Activated CD4-positive, alpha-beta T cell treated with anti-CD3 and anti-CD28 coated beads, Interleukin-2, amount 10 ng/mL, durations not matched to agents 7 days and 5 days (primary cell): ENCODE data around the gene GPSM1. TPM values are rescaled to one million over a fixed set of nuclear protein-coding genes. Genes with fewer than 3 reads are reported as not detected.

ENCODE experiments used
- CTCF ChIA-PET: fragments of 350-600 bp; sonication (Branson Sonifier 250); formaldehyde crosslinking; loops from one replicate; lab custom pipeline; 2021; ENCODE audit warnings: antibody characterized with exemption; lab: Charles Lee
- POLR2A ChIA-PET: fragments of 350-600 bp; sonication (Branson Sonifier 250); formaldehyde crosslinking; loops from one replicate; lab custom pipeline; 2021; ENCODE audit warnings: antibody characterized with exemption; lab: Charles Lee
- DNase-seq: peaks from one replicate; pipeline ENCODE4 v3.0.0-alpha.2; 2020
- H3K27ac Mint-ChIP-seq: one replicate; pipeline ENCODE4 v1.8.0; 2021; ENCODE audit warnings: mild to moderate bottlenecking, moderate library complexity, mixed read lengths
- H3K27me3 Mint-ChIP-seq: one replicate; pipeline ENCODE4 v1.8.0; 2021; ENCODE audit warnings: mixed read lengths
- H3K36me3 Mint-ChIP-seq: one replicate; pipeline ENCODE4 v1.8.0; 2021; ENCODE audit warnings: low read depth, mixed read lengths
- H3K4me1 Mint-ChIP-seq: one replicate; pipeline ENCODE4 v1.8.0; 2021; ENCODE audit warnings: mixed read lengths
- H3K4me3 Mint-ChIP-seq: one replicate; pipeline ENCODE4 v1.8.0; 2021; ENCODE audit warnings: mild to moderate bottlenecking, moderate library complexity, mixed read lengths
- H3K9me3 Mint-ChIP-seq: one replicate; pipeline ENCODE4 v1.8.0; 2021; ENCODE audit warnings: mixed read lengths
- total RNA-seq, 2 experiments: library from RNA; stranded (reverse); gene quantifications; one replicate each; pipeline ENCODE4 v1.2.3, GENCODE V29; 2021

Gene GPSM1
- total RNA-seq, 2 experiments from 2014 or later, result 2.7 to 2.9 TPM

- peak overlapping the region; percentile 84 for H3K4me3 Mint-ChIP-seq
- peaks cover 4% of the 10 kb centered on the region for H3K4me1 Mint-ChIP-seq
- H3K9me3 Mint-ChIP-seq, result no peaks in the 10 kb centered on the region
- ChIA-PET POLR2A (interaction anchor here (0.7 kb wide), 1 partner anchor 402 kb away, joined by 3 read pairs; the partner anchor contains the start of gene LCN15), CTCF (interaction anchor here (0.6 to 5.2 kb wide), 13 partner anchors 9 to 401 kb away, joined by 3 to 106 read pairs (median 4); partner anchors contain the start of gene UBAC1)
- H3K36me3 Mint-ChIP-seq, result no peaks in the 10 kb centered on the region
- H3K27me3 Mint-ChIP-seq, result no peaks in the 10 kb centered on the region
- H3K27ac Mint-ChIP-seq, result peak overlapping the region; percentile 92
- no peak for DNase-seq
Observed at GRCh38 chr9:136362450-136362784, 35.1 kb downstream of the GPSM1 start.

DNA sequence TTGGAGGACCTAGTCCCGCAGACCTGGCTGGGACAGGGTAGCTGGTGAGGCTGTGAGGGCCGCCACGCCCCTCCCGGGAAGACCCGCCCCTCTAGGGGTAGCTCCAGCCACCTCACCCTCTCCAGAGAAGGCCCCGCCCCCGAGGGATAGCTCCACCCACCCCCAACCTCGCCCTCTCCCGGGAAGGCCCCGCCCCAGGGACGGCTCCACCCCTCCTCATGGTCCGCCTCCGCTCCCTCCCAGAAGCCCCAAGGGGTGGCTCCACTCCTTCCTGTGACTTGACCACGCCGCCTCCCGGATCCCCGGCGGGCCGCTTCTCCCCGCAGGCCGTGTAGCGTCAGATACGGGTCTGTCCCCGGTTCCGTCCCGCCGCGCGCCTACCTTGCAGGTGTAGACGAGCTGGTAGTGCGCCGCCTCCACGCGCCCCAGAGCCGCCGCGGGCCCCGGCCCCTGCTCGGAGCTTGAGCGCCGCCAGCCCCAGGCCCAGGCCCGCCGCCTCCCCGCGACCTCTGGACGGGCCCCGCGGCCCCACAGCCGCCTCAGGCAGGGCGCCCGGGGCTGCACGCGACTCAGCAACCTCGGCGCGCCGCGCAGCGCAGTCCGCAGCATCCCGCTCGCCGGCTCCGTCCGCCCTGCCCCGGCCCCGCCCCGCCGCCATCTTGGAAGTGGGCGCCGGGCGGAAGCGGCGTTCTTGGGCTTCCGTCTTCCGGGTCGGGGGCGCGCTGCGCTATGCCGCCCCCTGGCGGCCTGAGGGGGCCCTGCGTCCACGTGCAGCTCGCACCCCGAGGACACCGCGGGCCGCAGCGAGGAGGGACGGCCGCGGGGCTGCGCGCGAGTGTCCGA lies 36.0 kb downstream of the GPSM1 start, which contains the start of gene DNLZ:
DNLZ (minus strand) TSS at position 639 of the 843 bp plus-strand sequence; CDS start at position 609, 30 bp downstream.
- H3K4me3 Mint-ChIP-seq, result peak within 1 kb of the TSS; percentile 84
- ChIA-PET POLR2A (interaction anchor here (0.7 kb wide), 1 partner anchor 401 kb away, joined by 3 read pairs; the partner anchor contains the start of gene LCN15), CTCF (interaction anchor here (0.6 to 5.2 kb wide), 24 partner anchors 9 to 487 kb away, joined by 3 to 106 read pairs (median 4); partner anchors contain the start of genes ENTR1, PMPCA and UBAC1)
- H3K36me3 Mint-ChIP-seq, result no peaks in the 10 kb centered on the region
- no peaks in the 10 kb centered on the region for H3K27me3 Mint-ChIP-seq
- peak; percentile 94 for DNase-seq
- H3K9me3 Mint-ChIP-seq, result no peaks in the 10 kb centered on the region
- peaks cover 4% of the 10 kb centered on the region for H3K4me1 Mint-ChIP-seq
- peak within 1 kb of the TSS; percentile 92 for H3K27ac Mint-ChIP-seq

DNA sequence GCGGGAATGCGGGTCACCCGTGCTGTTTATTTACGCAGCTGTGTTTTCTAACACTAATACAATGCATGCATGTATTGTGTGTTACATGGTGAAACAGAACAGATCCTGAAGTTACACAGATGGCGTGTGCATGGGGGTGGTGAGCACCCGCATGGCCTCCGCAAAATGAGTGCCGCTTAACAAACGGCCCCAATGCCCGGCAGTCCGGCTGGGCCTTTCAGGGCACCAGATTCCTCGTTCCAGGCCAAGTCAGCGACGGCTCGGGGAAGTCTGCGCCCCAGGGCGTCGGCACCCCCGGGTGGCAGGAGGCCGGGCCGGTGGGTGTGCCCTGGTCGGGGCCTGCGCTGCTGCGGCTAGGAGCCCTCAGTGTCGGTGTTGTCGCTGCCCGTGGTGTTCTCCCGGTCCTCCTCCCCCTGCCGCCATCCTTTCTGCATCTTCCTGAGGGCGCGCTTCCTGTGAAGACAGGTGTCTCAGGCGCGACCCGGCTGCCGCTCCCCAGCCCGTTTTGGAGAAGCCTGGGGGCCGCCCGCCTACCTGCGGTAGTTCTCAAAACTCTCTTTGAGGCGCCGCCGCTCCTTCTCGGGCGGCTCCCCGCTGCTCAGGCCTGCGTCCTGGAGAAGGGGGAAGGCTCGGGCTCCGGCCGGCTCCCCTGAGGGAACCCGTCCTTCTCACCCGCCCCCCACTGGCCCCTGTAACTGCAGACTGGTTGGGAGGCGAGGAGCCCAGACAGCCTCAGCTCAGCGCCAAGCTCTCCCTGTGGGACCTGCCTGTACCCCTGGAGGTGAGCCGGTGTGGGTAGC lies 36.8 kb downstream of the GPSM1 start:
- H3K9me3 Mint-ChIP-seq, result no peaks in the 10 kb centered on the region
- peak overlapping the region; percentile 36 for H3K27ac Mint-ChIP-seq
- POLR2A ChIA-PET, result interaction anchor here (0.7 kb wide), 1 partner anchor 46 kb away, joined by 3 read pairs; no protein-coding TSS in a partner anchor
- no peaks in the 10 kb centered on the region for H3K36me3 Mint-ChIP-seq
- no peak for DNase-seq
- H3K4me3 Mint-ChIP-seq, result no peak overlapping the region
- CTCF ChIA-PET, result interaction anchor here (0.6 to 5.2 kb wide), 18 partner anchors 8 to 308 kb away, joined by 3 to 106 read pairs (median 4); partner anchors contain the start of genes ENTR1 and PMPCA
- H3K27me3 Mint-ChIP-seq, result no peaks in the 10 kb centered on the region
- peaks cover 4% of the 10 kb centered on the region for H3K4me1 Mint-ChIP-seq

- Mint-ChIP-seq H3K36me3 (no peaks in the 10 kb centered on the region), H3K27ac (no peak overlapping the region), H3K4me1 (peaks cover 4% of the 10 kb centered on the region), H3K27me3 (no peaks in the 10 kb centered on the region), H3K9me3 (no peaks in the 10 kb centered on the region), H3K4me3 (no peak overlapping the region)
- POLR2A ChIA-PET, result no interaction called here
- no peak for DNase-seq
- CTCF ChIA-PET, result interaction anchor here (1.4 to 5.2 kb wide), 2 partner anchors 19 to 39 kb away, joined by 3 to 106 read pairs; no protein-coding TSS in a partner anchor
Observed at GRCh38 chr9:136364942-136365774, 37.8 kb downstream of the GPSM1 start.

DNA sequence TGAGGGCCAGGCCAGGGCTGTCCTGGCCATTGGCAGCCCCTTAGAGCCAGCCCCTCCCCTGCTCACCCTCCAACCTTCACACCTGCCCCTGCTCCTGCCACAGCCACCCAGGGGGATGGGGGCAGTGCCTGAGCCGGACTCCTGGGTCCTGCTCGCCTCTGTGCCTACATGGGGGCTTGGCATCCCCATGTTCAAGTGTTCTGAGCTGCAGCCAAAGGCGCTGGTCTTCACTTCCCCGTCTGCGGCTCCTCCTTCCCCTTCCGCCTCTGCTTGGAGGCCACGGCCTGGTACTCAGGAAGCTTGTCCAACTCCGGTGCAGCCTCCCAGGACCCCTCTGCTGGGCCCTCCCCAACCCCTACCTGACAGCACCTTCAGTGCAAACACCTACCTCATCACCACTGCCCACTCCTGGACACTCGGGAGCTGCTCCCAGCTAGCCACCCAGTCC lies 38.5 kb downstream of the GPSM1 start:
- H3K9me3 Mint-ChIP-seq, result no peaks in the 10 kb centered on the region
- POLR2A ChIA-PET, result no interaction called here
- H3K4me1 Mint-ChIP-seq, result peaks cover 4% of the 10 kb centered on the region
- H3K36me3 Mint-ChIP-seq, result no peaks in the 10 kb centered on the region
- H3K27ac Mint-ChIP-seq, result no peak overlapping the region
- DNase-seq, result no peak
- H3K27me3 Mint-ChIP-seq, result no peaks in the 10 kb centered on the region
- CTCF ChIA-PET, result interaction anchor here (1.5 to 5.2 kb wide), 2 partner anchors 18 to 35 kb away, joined by 7 to 106 read pairs; no protein-coding TSS in a partner anchor
- no peak overlapping the region for H3K4me3 Mint-ChIP-seq

DNA sequence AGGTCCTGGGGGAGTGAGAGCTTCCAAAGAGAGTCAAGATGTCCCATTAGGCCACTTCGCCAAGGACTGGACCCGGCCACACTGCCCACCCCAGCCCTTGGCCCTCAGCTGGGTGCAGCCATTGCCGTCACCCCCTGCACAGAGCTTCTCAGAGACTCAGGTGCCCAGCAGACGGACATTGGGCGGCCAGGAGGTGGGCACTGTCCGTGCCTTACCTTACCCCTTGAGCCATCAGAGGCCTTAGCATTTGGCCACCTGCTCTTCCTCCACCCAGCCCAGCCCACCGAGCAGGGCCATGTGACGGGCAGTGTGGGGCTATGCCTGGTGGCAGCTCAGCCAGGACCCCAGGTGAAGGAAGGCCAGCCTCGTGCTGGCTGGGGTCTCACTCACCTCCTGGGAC lies 39.5 kb downstream of the GPSM1 start:
- Mint-ChIP-seq H3K27ac (no peak overlapping the region), H3K4me3 (no peak overlapping the region), H3K4me1 (peaks cover 4% of the 10 kb centered on the region), H3K27me3 (no peaks in the 10 kb centered on the region), H3K36me3 (no peaks in the 10 kb centered on the region), H3K9me3 (no peaks in the 10 kb centered on the region)
- POLR2A ChIA-PET, result no interaction called here
- CTCF ChIA-PET, result interaction anchor here (1.5 to 5.2 kb wide), 2 partner anchors 17 to 34 kb away, joined by 7 to 106 read pairs; no protein-coding TSS in a partner anchor
- DNase-seq, result no peak

- Mint-ChIP-seq H3K9me3 (no peaks in the 10 kb centered on the region), H3K27me3 (no peaks in the 10 kb centered on the region), H3K4me1 (peaks cover 2% of the 10 kb centered on the region), H3K4me3 (no peak overlapping the region), H3K27ac (no peak overlapping the region), H3K36me3 (no peaks in the 10 kb centered on the region)
- CTCF ChIA-PET, result interaction anchor here (1.4 to 5.2 kb wide), 3 partner anchors 15 to 34 kb away, joined by 5 to 106 read pairs (median 7); no protein-coding TSS in a partner anchor
- POLR2A ChIA-PET, result no interaction called here
- no peak for DNase-seq
Observed at GRCh38 chr9:136367296-136368145, 40.2 kb downstream of the GPSM1 start.

DNA sequence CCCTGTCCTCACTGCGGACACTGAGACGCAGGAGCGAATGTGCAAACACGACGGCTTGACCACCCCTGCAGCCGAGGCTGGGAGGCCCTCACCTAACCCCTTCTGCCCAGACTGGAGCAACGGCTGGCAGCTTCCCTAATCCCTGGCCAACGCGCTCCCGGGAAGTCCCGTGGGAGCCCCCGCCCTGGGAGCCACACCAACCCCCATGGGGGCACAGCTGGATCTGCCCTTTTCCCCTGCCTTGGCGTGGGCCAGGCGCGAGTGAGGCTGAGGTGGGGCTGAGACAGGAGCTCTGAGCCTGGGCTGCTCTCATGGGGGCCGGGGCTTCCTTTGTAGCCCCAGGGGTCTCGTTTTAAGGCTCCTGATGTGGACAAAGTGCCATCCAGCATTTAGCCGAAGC lies 40.9 kb downstream of the GPSM1 start:
- Mint-ChIP-seq H3K27ac (no peak overlapping the region), H3K4me1 (no peaks in the 10 kb centered on the region), H3K4me3 (no peak overlapping the region), H3K27me3 (no peaks in the 10 kb centered on the region), H3K9me3 (no peaks in the 10 kb centered on the region), H3K36me3 (no peaks in the 10 kb centered on the region)
- CTCF ChIA-PET, result interaction anchor here (1.4 kb wide), 1 partner anchor 14 kb away, joined by 5 read pairs; no protein-coding TSS in a partner anchor
- no peak for DNase-seq
- POLR2A ChIA-PET, result no interaction called here

DNA sequence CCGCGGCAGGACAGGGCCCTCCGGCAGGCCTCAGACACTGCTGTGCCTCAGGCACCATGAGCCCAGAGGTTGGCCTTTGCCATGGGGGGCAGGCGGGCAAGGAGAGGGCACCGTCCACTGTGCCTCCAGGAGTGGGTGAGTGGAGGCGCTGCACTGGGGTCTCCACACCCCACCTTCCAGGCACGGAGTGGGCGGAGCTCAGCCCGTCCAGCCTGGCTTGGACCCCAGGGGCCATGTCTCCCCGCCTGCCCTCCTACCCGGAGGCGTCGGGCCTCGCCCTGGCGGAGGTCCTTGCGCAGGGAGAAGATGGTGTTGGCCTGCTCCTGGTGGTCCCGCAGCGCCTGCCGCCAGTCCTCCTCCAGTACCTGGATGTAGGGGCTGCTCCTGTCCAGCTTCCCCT lies 42.7 kb downstream of the GPSM1 start:
- ChIA-PET POLR2A (no interaction called here), CTCF (interaction anchor here (1.4 kb wide), 1 partner anchor 56 kb away, joined by 4 read pairs; no protein-coding TSS in a partner anchor)
- H3K4me1 Mint-ChIP-seq, result no peaks in the 10 kb centered on the region
- H3K9me3 Mint-ChIP-seq, result no peaks in the 10 kb centered on the region
- DNase-seq, result no peak
- H3K27me3 Mint-ChIP-seq, result no peaks in the 10 kb centered on the region
- H3K27ac Mint-ChIP-seq, result no peak overlapping the region
- no peaks in the 10 kb centered on the region for H3K36me3 Mint-ChIP-seq
- H3K4me3 Mint-ChIP-seq, result no peak overlapping the region

DNA sequence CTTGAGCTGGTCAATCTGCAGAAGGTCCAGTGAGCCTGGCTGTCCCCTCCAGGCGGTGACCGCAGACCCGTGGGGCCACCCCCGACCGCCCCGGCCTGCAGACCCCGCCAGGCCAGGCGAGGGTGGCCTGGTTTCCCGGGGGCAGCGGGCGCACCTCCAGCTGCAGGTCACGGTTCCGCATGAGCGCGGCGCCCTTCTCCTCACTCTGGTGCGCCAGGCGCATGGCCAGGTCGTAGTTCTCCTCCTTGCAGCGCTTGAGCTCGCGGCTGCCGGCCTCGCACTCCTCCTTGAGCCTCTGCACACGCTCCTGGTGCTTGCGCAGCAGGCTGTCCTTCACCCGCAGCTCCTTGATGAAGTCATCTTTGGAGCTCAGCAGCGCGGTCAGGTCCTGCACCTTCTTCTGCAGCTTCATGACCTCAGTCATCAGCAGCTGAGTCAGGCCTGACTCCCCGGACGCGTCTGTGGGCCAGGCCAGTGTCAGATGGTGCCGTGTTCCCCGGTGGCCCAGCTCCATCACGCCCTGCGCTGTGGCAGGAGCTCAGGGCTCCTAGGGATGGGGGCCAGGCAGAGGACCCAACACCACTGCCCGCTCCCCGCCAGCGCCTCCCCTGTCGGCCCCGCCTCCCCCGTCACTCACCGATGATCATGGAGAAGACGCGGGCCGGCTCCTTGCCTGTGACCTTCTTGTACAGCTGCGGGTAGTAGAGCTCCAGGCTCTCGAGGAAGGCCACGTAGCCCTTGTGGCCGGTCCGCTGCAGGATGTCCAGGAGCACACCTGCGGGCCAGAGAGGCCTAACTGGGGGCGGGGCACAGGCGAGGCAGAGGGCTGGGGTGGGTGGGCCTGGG lies 43.6 kb downstream of the GPSM1 start:
- no peaks in the 10 kb centered on the region for H3K27me3 Mint-ChIP-seq
- no peaks in the 10 kb centered on the region for H3K4me1 Mint-ChIP-seq
- H3K4me3 Mint-ChIP-seq, result no peak overlapping the region
- POLR2A ChIA-PET, result no interaction called here
- no peaks in the 10 kb centered on the region for H3K36me3 Mint-ChIP-seq
- DNase-seq, result no peak
- H3K27ac Mint-ChIP-seq, result no peak overlapping the region
- CTCF ChIA-PET, result interaction anchor here (0.6 to 1.4 kb wide), 3 partner anchors 17 to 1065 kb away, joined by 3 to 4 read pairs (median 3); no protein-coding TSS in a partner anchor
- no peaks in the 10 kb centered on the region for H3K9me3 Mint-ChIP-seq
